Glomerular endothelial cell (primary cell): ENCODE measurements around the gene TIGD1. TPM values are rescaled to one million over a fixed set of nuclear protein-coding genes. Genes with fewer than 3 reads are reported as not detected.
A peak's percentile ranks its signal among the peaks of the same experiment; 100 is the strongest.

Experiments used
- DNase-seq: peaks from one replicate; pipeline ENCODE4 v3.0.0-alpha.2; 2011; ENCODE audit warnings: low read depth, low spot score; ENCODE audit errors: extremely low read depth
- total RNA-seq: library from RNA; depleted of rRNA; stranded (reverse); fragments of >200 nt; gene quantifications from 2 replicates; pipeline ENCODE4 v1.2.3, GENCODE V29; 2015

Gene TIGD1
- total RNA-seq = 2.4 and 3.8 TPM in 2 replicates

- peak; percentile 54 for DNase-seq
Measured at GRCh38 chr2:232550354-232551249, at the start of gene TIGD1, which contains the start of gene EIF4E2. TIGD1 (minus strand) TSS chr2:232550557; CDS start chr2:232549882, 675 bp downstream. EIF4E2 (plus strand) TSS chr2:232550689; CDS start chr2:232550725, 36 bp downstream.

GRCh38 chr2:232598293-232598692 lies 47.9 kb upstream of the TIGD1 start:
- DNase-seq = no peak

- DNase-seq = no peak
Measured at GRCh38 chr2:232597362-232598079, 47.2 kb upstream of the TIGD1 start.

GRCh38 chr2:232593982-232594381 lies 43.6 kb upstream of the TIGD1 start:
- DNase-seq = no peak

- peak; percentile 48 for DNase-seq
Measured at GRCh38 chr2:232592772-232593395, 42.5 kb upstream of the TIGD1 start.

- DNase-seq = no peak
Measured at GRCh38 chr2:232588680-232589585, 38.6 kb upstream of the TIGD1 start.

DNA sequence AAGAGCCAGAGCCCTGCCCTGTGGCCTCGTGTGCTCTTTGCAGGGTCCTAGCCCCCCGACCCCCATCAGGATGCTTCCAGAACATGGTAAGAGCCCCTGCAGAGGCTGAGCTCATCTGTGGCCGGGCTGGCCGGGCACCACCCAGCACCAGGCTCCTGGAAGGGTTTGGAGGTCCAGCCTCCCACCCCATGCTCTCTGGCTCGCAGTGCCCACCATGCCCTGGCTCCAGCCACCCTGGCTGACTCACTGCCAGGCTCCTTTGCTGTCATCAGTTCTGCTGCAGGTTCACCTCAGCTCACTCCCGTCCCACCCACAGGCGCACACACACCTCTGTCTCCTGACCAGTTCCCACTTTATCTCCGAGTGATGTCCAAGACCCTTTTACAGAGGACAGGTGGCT lies 37.7 kb upstream of the TIGD1 start:
- no peak for DNase-seq

GRCh38 chr2:232587512-232587911 lies 37.2 kb upstream of the TIGD1 start:
- DNase-seq = no peak

- no peak for DNase-seq
Measured at GRCh38 chr2:232586943-232587505, 36.7 kb upstream of the TIGD1 start.

DNA sequence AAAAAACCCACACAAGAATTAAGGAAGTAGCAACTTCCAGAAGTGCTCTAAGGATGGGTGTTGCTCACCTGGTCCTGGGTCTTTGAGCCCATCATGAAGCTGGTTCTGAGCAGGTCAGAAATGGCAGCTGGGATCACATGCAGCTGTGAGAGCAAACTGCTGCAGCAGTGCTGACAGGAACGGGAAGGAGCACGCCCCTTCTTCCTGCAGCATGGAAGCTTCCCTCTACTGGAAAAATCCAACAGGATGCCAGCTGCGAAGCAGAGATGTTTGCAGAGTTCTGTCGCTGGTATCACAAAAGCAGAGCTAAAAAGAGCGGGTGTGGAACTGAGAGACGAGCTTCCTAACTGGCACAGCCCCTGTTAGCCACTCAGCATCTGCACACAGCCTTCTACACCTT lies 33.9 kb upstream of the TIGD1 start:
- DNase-seq = no peak

DNA sequence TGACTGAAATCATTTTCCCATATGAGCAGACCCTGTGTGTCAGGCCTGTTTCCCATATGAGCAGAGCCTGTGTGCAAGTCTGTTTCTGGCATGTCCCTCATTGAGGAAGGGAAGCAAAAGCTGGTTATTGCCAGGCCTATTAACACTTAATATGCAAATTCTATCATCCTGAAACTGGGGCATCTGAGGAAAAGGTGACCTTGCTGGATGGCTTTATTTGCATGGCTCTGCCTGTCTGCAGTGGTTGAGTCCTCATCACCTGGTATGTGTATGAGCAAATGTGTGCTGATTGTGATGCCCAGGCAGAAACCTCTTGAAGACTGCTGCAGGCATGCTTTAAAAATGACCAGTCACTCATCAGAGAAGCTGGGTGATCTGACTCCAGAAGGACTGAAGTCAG lies 31.4 kb upstream of the TIGD1 start:
- no peak for DNase-seq

DNA sequence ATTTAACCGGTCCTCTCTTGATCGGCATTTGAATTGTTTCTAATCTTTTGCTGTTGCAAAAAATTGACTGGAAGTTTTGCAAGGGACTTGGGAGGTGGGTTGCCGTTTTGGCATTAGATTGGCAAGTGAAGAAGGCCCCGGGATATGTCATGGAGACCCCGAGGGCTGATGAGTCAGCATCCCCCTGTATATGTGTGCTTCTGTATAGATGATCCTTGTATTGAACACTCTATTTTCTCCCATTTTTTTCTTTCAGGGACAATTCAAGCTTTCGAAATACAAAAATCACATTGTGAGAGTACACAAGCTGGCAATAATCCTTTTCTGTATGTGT lies 30.3 kb upstream of the TIGD1 start:
- DNase-seq = no peak

- DNase-seq = no peak
Measured at GRCh38 chr2:232578626-232579025, 28.3 kb upstream of the TIGD1 start.

DNA sequence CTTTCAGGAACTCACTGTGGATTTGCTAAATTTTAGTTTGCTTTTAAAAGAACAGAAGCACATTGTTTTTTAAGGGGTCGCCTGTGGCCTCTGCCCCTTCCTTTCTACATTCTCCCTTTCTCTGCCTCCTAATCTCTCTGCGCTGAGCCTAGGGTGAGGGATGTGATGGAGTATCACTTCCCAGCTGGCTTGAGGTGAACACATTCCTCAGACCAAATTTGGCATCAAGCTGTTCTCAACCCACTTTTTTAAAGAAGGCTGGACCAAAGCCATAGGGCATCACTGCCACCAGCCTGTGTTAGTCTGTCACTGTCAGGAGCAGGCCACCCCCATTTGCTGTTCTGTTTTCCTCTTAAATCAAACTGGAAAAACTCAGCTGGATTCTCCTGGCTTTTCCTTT lies 27.5 kb upstream of the TIGD1 start:
- DNase-seq = no peak

DNA sequence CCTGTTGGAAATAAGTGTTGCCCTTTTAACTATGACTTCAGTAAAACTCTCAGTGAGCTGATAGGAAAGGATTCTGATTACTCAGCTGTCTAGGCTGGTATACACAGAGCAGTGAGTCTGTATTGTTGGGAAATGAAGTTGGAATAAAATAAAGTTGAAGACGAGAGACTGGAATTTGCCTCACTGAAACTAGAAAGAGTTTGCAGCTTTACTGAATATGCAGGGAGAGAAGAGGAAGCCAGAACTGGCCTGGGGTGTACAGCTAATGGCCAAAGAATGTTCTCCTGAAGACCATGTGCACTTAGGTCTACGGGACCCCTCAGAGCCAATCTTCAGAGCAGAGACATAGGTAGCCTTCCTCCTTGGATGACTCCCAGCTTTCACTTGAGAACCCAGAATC lies 26.6 kb upstream of the TIGD1 start:
- no peak for DNase-seq

GRCh38 chr2:232575404-232575746 lies 25.0 kb upstream of the TIGD1 start:
- DNase-seq = no peak

GRCh38 chr2:232574674-232575403 lies 24.5 kb upstream of the TIGD1 start:
- no peak for DNase-seq

DNA sequence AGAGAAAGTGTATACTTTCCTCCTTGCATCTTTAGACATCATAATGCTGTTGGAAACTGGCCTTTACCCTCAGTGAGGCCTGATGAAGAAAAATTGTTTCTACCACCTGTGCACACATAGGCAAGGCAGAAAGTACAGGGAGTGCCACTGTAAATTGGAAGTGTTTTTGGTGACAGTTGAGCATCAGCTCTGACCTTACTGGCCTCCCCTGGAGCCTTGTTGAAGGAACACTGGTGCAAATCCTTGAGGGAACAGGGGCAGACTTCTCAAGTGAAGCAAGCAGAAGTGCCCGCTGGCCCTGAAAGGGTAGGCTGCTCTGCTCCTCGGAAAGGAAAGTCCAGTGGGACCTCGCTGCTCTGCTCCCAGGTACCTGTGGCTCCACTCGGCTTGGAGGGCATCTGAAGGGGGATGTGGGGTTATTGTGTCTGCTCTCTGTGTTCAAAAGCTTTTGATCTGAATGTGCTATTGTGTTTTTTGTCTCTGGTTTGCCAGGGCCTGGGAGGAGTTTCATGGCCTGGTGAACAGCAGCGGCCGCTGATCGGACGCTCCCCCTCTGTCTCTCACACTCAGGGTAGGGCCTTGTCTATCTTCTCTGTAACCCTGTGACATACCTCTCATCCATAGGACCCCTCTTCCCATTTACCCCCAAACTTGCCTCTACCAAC lies 23.5 kb upstream of the TIGD1 start:
- no peak for DNase-seq

- DNase-seq = no peak
Measured at GRCh38 chr2:232573042-232573441, 22.7 kb upstream of the TIGD1 start.
